ENCODE results near the gene CSGALNACT2. TPM values are rescaled to one million over a fixed set of nuclear protein-coding genes. Genes with fewer than 3 reads are reported as not detected.

The CSGALNACT2 gene
- total RNA-seq, 1 donor from 2014 or later, result 7.1 TPM

DNA sequence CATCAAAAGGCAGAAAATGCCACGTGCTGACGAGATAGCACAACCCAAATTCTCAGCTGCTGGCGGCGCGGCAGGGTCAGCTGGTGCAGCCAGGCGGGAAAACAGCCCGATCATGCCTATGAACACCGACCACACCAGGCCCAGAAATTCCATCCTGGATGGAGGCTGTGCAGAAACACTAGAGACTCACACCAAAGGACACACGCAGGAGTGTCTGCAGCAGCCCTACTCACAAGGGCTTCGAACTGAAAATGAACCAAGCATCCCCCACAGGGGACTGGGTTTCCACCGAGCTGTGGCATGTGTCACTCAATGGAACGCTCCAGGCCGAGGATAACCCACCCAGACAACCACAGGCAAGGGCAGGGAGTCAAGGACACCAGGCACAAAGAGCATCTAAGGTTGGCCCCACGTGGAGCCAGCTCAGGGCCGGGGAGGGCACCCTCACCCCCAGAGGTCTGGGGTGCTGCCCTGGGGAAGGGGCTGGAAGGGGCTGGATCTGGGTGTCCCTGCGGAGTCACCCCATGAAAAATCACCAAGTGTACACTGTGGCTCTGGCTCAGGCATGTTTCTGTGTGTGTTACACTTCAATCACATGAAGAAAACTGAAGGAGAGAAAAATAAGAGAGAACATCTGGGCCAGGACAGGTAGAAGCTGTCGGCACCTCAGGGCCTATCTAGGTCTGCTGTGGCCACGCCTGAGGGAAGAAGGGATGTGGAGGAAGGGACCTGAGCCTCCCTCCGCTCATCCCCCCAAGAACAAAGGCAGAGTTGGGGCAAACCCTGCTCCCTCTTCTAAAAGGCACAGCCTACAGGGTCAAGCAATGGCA, 95.6 kb downstream of the CSGALNACT2 start:
- H3K27me3 ChIP-seq (ENCODE audit: low read depth), result peaks cover 79% of the 10 kb centered on the region
- TF ChIP-seq, protein P1, sequence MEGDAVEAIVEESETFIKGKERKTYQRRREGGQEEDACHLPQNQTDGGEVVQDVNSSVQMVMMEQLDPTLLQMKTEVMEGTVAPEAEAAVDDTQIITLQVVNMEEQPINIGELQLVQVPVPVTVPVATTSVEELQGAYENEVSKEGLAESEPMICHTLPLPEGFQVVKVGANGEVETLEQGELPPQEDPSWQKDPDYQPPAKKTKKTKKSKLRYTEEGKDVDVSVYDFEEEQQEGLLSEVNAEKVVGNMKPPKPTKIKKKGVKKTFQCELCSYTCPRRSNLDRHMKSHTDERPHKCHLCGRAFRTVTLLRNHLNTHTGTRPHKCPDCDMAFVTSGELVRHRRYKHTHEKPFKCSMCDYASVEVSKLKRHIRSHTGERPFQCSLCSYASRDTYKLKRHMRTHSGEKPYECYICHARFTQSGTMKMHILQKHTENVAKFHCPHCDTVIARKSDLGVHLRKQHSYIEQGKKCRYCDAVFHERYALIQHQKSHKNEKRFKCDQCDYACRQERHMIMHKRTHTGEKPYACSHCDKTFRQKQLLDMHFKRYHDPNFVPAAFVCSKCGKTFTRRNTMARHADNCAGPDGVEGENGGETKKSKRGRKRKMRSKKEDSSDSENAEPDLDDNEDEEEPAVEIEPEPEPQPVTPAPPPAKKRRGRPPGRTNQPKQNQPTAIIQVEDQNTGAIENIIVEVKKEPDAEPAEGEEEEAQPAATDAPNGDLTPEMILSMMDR (IDR thresholded peaks at IDR 0.05; ENCODE audit: borderline replicate concordance), result no peak
- H3K4me3 ChIP-seq, result no peak overlapping the region
- H3K9me3 ChIP-seq (replicated peaks), result no peaks in the 10 kb centered on the region
- H3K27ac ChIP-seq (replicated peaks), result no peak overlapping the region
- intact Hi-C loops (cut with micrococcal nuclease), result no loop called here
- DNase-seq, result no peak
- peaks cover 14% of the 10 kb centered on the region for H3K4me1 ChIP-seq
- no peaks in the 10 kb centered on the region for H3K36me3 ChIP-seq

DNA sequence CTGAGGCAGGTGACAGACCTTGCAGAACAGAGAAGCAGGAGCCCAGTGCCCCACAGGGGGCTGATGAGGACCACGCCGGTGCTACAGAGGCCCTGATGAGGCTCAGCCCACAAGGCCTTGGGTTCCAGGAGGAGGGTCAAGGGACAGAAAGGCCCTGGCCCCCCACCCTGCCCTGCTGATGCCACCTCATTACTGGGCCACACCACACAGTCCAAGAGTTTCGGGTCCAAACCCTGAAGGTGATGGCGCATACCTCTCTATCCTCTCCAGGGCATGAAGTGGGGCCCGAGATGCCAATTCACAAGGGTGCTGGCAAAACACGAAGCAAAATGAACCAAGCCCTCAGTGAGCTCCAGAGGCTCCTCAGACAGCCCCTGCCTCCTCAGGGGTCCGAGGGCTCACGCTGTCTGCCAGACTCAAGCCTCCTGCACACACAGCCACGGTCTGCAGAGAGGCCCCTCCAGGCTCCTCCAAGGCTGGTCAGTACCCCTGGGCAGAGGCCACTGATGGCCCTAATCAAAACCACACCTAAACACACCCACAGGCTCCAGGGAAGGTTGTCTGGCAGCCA, 96.3 kb downstream of the CSGALNACT2 start:
- Histone ChIP-seq H3K27me3 (ENCODE audit: low read depth) (peaks cover 72% of the 10 kb centered on the region), H3K27ac (replicated peaks) (no peak overlapping the region), H3K9me3 (replicated peaks) (peaks cover 4% of the 10 kb centered on the region), H3K4me3 (no peak overlapping the region), H3K4me1 (peaks cover 7% of the 10 kb centered on the region), H3K36me3 (no peaks in the 10 kb centered on the region)
- TF ChIP-seq, protein P1 (IDR thresholded peaks at IDR 0.05; ENCODE audit: borderline replicate concordance), result no peak
- DNase-seq, result peak; percentile 4
- intact Hi-C loops (cut with micrococcal nuclease), result no loop called here

Other genes starting within 250 kb of the CSGALNACT2 start
- 0.60 TPM for gene RET, start 61.4 kb upstream of the CSGALNACT2 start, total RNA-seq
- 1.1 TPM for gene RASGEF1A, start 128.6 kb downstream of the CSGALNACT2 start, total RNA-seq
- gene FXYD4, start 233.2 kb downstream of the CSGALNACT2 start, total RNA-seq, result not detected